Astrocyte (in vitro differentiated cells and primary cell): Measurements from ENCODE around the gene DPEP3.

Experiments
- CTCF ChIP-seq: IDR thresholded peaks from 2 replicates; pipeline ENCODE4 v1.5.1; 2011; ENCODE audit warnings: low read depth, mild to moderate bottlenecking, inconsistent platforms, low read length, moderate library complexity; ENCODE audit not compliant: insufficient read depth
- EZH2 ChIP-seq: IDR thresholded peaks from 2 replicates; pipeline ENCODE4 v1.6.1; 2012; ENCODE audit warnings: mild to moderate bottlenecking, low read length, inconsistent platforms; ENCODE audit not compliant: insufficient read depth

GRCh38 chr16:67967183-67967957 is 12.9 kb downstream of the DPEP3 start:
- TF ChIP-seq CTCF (no peak), EZH2 (no peak)
